HS-27A (cell line): ENCODE results near the gene ZNF142.
A peak's percentile ranks its signal among the peaks of the same experiment; 100 is the strongest.

Source experiments
- DNase-seq: peaks from one replicate; pipeline ENCODE4 v3.0.0-alpha.2; 2012; ENCODE audit warnings: low read depth, missing footprints

ZNF142 gene

GRCh38 chr2:218659258-218659987 is at the start of gene ZNF142, which contains the start of gene BCS1L:
Gene ZNF142, minus strand, starts transcription at chr2:218659623. Its CDS starts 3,194 bp downstream, at chr2:218656429.
Gene BCS1L, plus strand, starts transcription at chr2:218659683. Its CDS starts 1,305 bp downstream, at chr2:218660988.
- peak; percentile 61 for DNase-seq

- no peak for DNase-seq
Measured at GRCh38 chr2:218708086-218708485, 48.7 kb upstream of the ZNF142 start.

GRCh38 chr2:218703341-218703740 is 43.9 kb upstream of the ZNF142 start:
- no peak for DNase-seq

- DNase-seq = no peak
Measured at GRCh38 chr2:218701806-218702205, 42.4 kb upstream of the ZNF142 start.

- no peak for DNase-seq
Measured at GRCh38 chr2:218698885-218699284, 39.5 kb upstream of the ZNF142 start.

GRCh38 chr2:218694405-218695145 is 35.2 kb upstream of the ZNF142 start:
- no peak for DNase-seq

- no peak for DNase-seq
Measured at GRCh38 chr2:218691234-218691633, 31.8 kb upstream of the ZNF142 start.

- peak; percentile 1 for DNase-seq
Measured at GRCh38 chr2:218687400-218688060, 28.1 kb upstream of the ZNF142 start.

- no peak for DNase-seq
Measured at GRCh38 chr2:218680061-218680460, 20.6 kb upstream of the ZNF142 start.

- DNase-seq = no peak
Measured at GRCh38 chr2:218679119-218679518, 19.7 kb upstream of the ZNF142 start.

GRCh38 chr2:218671654-218672566 is 12.5 kb upstream of the ZNF142 start, which contains the start of the genes RNF25 and STK36:
Gene RNF25, minus strand, starts transcription at chr2:218672002. Its CDS starts 32 bp downstream, at chr2:218671970.
Gene STK36, plus strand, starts transcription at chr2:218672086. Its CDS starts 744 bp downstream, at chr2:218672830.
- peak; percentile 50 for DNase-seq

- DNase-seq = no peak
Measured at GRCh38 chr2:218671097-218671653, 11.8 kb upstream of the ZNF142 start.

GRCh38 chr2:218664653-218665052 is 5.2 kb upstream of the ZNF142 start:
- DNase-seq = no peak

- DNase-seq = no peak
Measured at GRCh38 chr2:218663901-218664300, 4.5 kb upstream of the ZNF142 start.

- no peak for DNase-seq
Measured at GRCh38 chr2:218662827-218663226, 3.4 kb upstream of the ZNF142 start.

- DNase-seq = no peak
Measured at GRCh38 chr2:218662377-218662776, 3.0 kb upstream of the ZNF142 start.

GRCh38 chr2:218659988-218660358 is 550 bp upstream of the ZNF142 start:
- DNase-seq = no peak

- no peak for DNase-seq
Measured at GRCh38 chr2:218658671-218659257, 659 bp downstream of the ZNF142 start.

- DNase-seq = no peak
Measured at GRCh38 chr2:218655751-218656150, 3.7 kb downstream of the ZNF142 start.

- no peak for DNase-seq
Measured at GRCh38 chr2:218648787-218649100, 10.7 kb downstream of the ZNF142 start.
